GM18907 (cell line): ENCODE measurements around the gene KCTD8.
"Not testable (repeated sequence)": the region's sequence is repeated elsewhere in the genome, so short reads cannot be mapped to it uniquely, and the experiment has no call there.

ENCODE experiments used
- ATAC-seq: cut with Tn5 transposase; IDR thresholded peaks from one replicate; pipeline ENCODE4 v1.9.1; 2021; ENCODE audit warnings: mild to moderate bottlenecking, moderate library complexity; ENCODE audit not compliant: unreplicated experiment

Gene KCTD8

GRCh38 chr4:44342800-44343199, 105.8 kb downstream of the KCTD8 start:
- ATAC-seq: no peak

- ATAC-seq: no peak
These were observed 121.9 kb downstream of the KCTD8 start for GRCh38 chr4:44326741-44327140.

GRCh38 chr4:44320833-44321232, 127.8 kb downstream of the KCTD8 start:
- no peak for ATAC-seq

- ATAC-seq: no peak
These were observed 129.5 kb downstream of the KCTD8 start for GRCh38 chr4:44319129-44319528.

- no peak for ATAC-seq
These were observed 134.9 kb downstream of the KCTD8 start for GRCh38 chr4:44313702-44314101.

GRCh38 chr4:44287505-44287904, 161.1 kb downstream of the KCTD8 start:
- no peak for ATAC-seq

- ATAC-seq: no peak
These were observed 169.1 kb downstream of the KCTD8 start for GRCh38 chr4:44279469-44279868.

- ATAC-seq: no peak
These were observed 169.5 kb downstream of the KCTD8 start for GRCh38 chr4:44279066-44279465.

GRCh38 chr4:44257461-44257860, 191.1 kb downstream of the KCTD8 start:
- ATAC-seq: no peak

- ATAC-seq: no peak
These were observed 192.2 kb downstream of the KCTD8 start for GRCh38 chr4:44256414-44256813.

GRCh38 chr4:44237643-44238042, 211.0 kb downstream of the KCTD8 start:
- no peak for ATAC-seq

GRCh38 chr4:44235897-44236296, 212.7 kb downstream of the KCTD8 start:
- no peak for ATAC-seq

- ATAC-seq: no peak
These were observed 216.3 kb downstream of the KCTD8 start for GRCh38 chr4:44232262-44232661.

GRCh38 chr4:44231006-44231405, 217.6 kb downstream of the KCTD8 start:
- no peak for ATAC-seq

GRCh38 chr4:44228326-44228725, 220.3 kb downstream of the KCTD8 start:
- ATAC-seq: no peak

GRCh38 chr4:44221407-44221806, 227.2 kb downstream of the KCTD8 start:
- no peak for ATAC-seq

GRCh38 chr4:44210750-44211149, 237.9 kb downstream of the KCTD8 start:
- ATAC-seq: no peak

GRCh38 chr4:44196796-44197195, 251.8 kb downstream of the KCTD8 start:
- no peak for ATAC-seq

- ATAC-seq: no peak
These were observed 254.2 kb downstream of the KCTD8 start for GRCh38 chr4:44194365-44194764.

- ATAC-seq: no peak
These were observed 261.8 kb downstream of the KCTD8 start for GRCh38 chr4:44186850-44187246.

GRCh38 chr4:44186096-44186849, 262.3 kb downstream of the KCTD8 start:
- no peak for ATAC-seq

- ATAC-seq: not testable (repeated sequence)
These were observed 266.9 kb downstream of the KCTD8 start for GRCh38 chr4:44181491-44182349.
